GM21423 (cell line): ENCODE results near the gene SYT11.
"Not testable (repeated sequence)": the region's sequence is repeated elsewhere in the genome, so short reads cannot be mapped to it uniquely, and the experiment has no call there.

Experiments used
- ATAC-seq: cut with Tn5 transposase; IDR thresholded peaks from one replicate; pipeline ENCODE4 v1.9.1; 2021; ENCODE audit warnings: mild to moderate bottlenecking, moderate library complexity; ENCODE audit not compliant: unreplicated experiment

Gene SYT11

GRCh38 chr1:155896476-155896875 lies 37.1 kb downstream of the SYT11 start:
- ATAC-seq: not testable (repeated sequence)

- ATAC-seq: no peak
These were observed 38.4 kb downstream of the SYT11 start for GRCh38 chr1:155897746-155898145.

GRCh38 chr1:155898888-155899287 lies 39.5 kb downstream of the SYT11 start:
- no peak for ATAC-seq

GRCh38 chr1:155899683-155900082 lies 40.3 kb downstream of the SYT11 start:
- no peak for ATAC-seq

GRCh38 chr1:155900161-155900560 lies 40.8 kb downstream of the SYT11 start:
- ATAC-seq: no peak

- ATAC-seq: no peak
These were observed 44.9 kb downstream of the SYT11 start for GRCh38 chr1:155904261-155904660.

GRCh38 chr1:155909894-155910293 lies 50.5 kb downstream of the SYT11 start:
- ATAC-seq: no peak

- ATAC-seq: no peak
These were observed 51.3 kb downstream of the SYT11 start for GRCh38 chr1:155910621-155911121.

- ATAC-seq: peak; percentile 82
These were observed 52.0 kb downstream of the SYT11 start, which contains the start of gene RIT1 for GRCh38 chr1:155911156-155912055. RIT1 (minus strand) TSS chr1:155911349; CDS start chr1:155910761, 588 bp downstream.

- ATAC-seq: no peak
These were observed 52.7 kb downstream of the SYT11 start for GRCh38 chr1:155912056-155912536.

GRCh38 chr1:155913969-155914757 lies 54.8 kb downstream of the SYT11 start:
- ATAC-seq: no peak

GRCh38 chr1:155918660-155919059 lies 59.3 kb downstream of the SYT11 start:
- ATAC-seq: no peak

GRCh38 chr1:155919801-155920200 lies 60.4 kb downstream of the SYT11 start:
- ATAC-seq: no peak

GRCh38 chr1:155920717-155921116 lies 61.4 kb downstream of the SYT11 start:
- ATAC-seq: no peak

GRCh38 chr1:155925506-155925905 lies 66.1 kb downstream of the SYT11 start:
- no peak for ATAC-seq

- no peak for ATAC-seq
These were observed 69.7 kb downstream of the SYT11 start for GRCh38 chr1:155929057-155929456.

GRCh38 chr1:155930725-155931124 lies 71.4 kb downstream of the SYT11 start:
- not testable (repeated sequence) for ATAC-seq

GRCh38 chr1:155931332-155932038 lies 72.1 kb downstream of the SYT11 start:
- no peak for ATAC-seq

- ATAC-seq: no peak
These were observed 72.7 kb downstream of the SYT11 start for GRCh38 chr1:155932081-155932480.

- no peak for ATAC-seq
These were observed 73.1 kb downstream of the SYT11 start for GRCh38 chr1:155932487-155932886.

- ATAC-seq: no peak
These were observed 74.3 kb downstream of the SYT11 start for GRCh38 chr1:155933591-155934096.
